ENCODE measurements around the gene ANKRD42.

DNA sequence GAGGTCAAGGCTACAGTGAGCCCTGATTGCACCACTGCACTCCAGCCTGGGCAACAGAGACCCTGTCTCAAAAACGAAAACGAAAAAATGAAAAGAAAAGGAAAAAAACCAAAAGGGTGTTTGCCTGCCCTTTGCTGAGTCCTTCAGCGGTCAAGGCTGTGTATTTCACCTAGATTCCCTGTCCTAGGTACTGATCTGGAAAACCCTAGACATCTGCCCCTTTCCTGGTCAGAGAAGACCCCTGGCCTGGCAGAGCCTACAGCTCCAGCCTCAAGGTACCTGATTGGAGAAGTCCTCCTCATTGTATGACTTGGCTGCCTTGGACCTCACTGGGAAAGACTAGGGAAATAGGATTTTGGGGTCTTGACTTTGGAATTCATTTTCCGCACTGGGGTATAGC lies 100.7 kb downstream of the ANKRD42 start:
- TF ChIP-seq, protein P1, sequence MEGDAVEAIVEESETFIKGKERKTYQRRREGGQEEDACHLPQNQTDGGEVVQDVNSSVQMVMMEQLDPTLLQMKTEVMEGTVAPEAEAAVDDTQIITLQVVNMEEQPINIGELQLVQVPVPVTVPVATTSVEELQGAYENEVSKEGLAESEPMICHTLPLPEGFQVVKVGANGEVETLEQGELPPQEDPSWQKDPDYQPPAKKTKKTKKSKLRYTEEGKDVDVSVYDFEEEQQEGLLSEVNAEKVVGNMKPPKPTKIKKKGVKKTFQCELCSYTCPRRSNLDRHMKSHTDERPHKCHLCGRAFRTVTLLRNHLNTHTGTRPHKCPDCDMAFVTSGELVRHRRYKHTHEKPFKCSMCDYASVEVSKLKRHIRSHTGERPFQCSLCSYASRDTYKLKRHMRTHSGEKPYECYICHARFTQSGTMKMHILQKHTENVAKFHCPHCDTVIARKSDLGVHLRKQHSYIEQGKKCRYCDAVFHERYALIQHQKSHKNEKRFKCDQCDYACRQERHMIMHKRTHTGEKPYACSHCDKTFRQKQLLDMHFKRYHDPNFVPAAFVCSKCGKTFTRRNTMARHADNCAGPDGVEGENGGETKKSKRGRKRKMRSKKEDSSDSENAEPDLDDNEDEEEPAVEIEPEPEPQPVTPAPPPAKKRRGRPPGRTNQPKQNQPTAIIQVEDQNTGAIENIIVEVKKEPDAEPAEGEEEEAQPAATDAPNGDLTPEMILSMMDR (IDR thresholded peaks at IDR 0.05), result no peak
- no peak for TF ChIP-seq POLR2A (IDR thresholded peaks at IDR 0.05)

Measured in right lobe of liver (tissue), 4 donors.